Nephron (organoid): ENCODE results near the gene HYDIN.

Experiments
- H3K27ac Mint-ChIP-seq, 3 experiments: 2 replicates each; pipeline ENCODE4 v1.8.0; 2020; ENCODE audit warnings: mixed read lengths in 3 of 3, mild to moderate bottlenecking in 2 of 3, moderate library complexity in 1 of 3
- H3K27me3 Mint-ChIP-seq: 2 replicates; pipeline ENCODE4 v1.8.0; 2021; ENCODE audit warnings: low read depth, mild to moderate bottlenecking, moderate library complexity, mixed read lengths
- H3K36me3 Mint-ChIP-seq: 2 replicates; pipeline ENCODE4 v1.8.0; 2020; ENCODE audit warnings: low read depth, mixed read lengths
- H3K4me1 Mint-ChIP-seq: 2 replicates; pipeline ENCODE4 v1.8.0; 2020; ENCODE audit warnings: mixed read lengths
- H3K4me3 Mint-ChIP-seq, 3 experiments: 2 replicates each; pipeline ENCODE4 v1.8.0; 2020; ENCODE audit warnings: mild to moderate bottlenecking in 3 of 3, mixed read lengths in 3 of 3, moderate library complexity in 2 of 3
- H3K9me3 Mint-ChIP-seq: 2 replicates; pipeline ENCODE4 v1.8.0; 2020; ENCODE audit warnings: mixed read lengths
- CTCF ChIP-seq, 3 experiments: fragments of 200-600 bp; sonication (generic); IDR thresholded peaks; one replicate each; pipeline ENCODE4 v1.5.0; 2021; ENCODE audit warnings: antibody characterized with exemption in 3 of 3; ENCODE audit not compliant: unreplicated experiment in 3 of 3

The HYDIN gene

GRCh38 chr16:70795296-70795912 is 435.1 kb downstream of the HYDIN start:
- no peak overlapping the region for H3K27ac Mint-ChIP-seq
- no peaks in the 10 kb centered on the region for H3K36me3 Mint-ChIP-seq
- no peak overlapping the region for H3K4me3 Mint-ChIP-seq
- peaks cover 18% of the 10 kb centered on the region for H3K4me1 Mint-ChIP-seq
- TF ChIP-seq CTCF (IDR thresholded peaks at IDR 0.05; ENCODE audit: unreplicated experiment in 3 of 3): no peak
- no peaks in the 10 kb centered on the region for H3K9me3 Mint-ChIP-seq
- H3K27me3 Mint-ChIP-seq: no peaks in the 10 kb centered on the region

- no peak overlapping the region for H3K27ac Mint-ChIP-seq
These were observed 436.5 kb downstream of the HYDIN start for GRCh38 chr16:70793851-70794502.

GRCh38 chr16:70790815-70791214 is 439.7 kb downstream of the HYDIN start:
- peaks cover 24% of the 10 kb centered on the region for H3K4me1 Mint-ChIP-seq
- no peaks in the 10 kb centered on the region for H3K36me3 Mint-ChIP-seq
- no peak overlapping the region for H3K4me3 Mint-ChIP-seq
- H3K27me3 Mint-ChIP-seq: no peaks in the 10 kb centered on the region
- H3K27ac Mint-ChIP-seq: peak overlapping the region in 1 of 3 experiments; percentile 92
- H3K9me3 Mint-ChIP-seq: no peaks in the 10 kb centered on the region
- no peak for TF ChIP-seq CTCF (IDR thresholded peaks at IDR 0.05; ENCODE audit: unreplicated experiment in 3 of 3)

More at GRCh38 chr16:70793851-70794502, 436.5 kb downstream of the HYDIN start:
- Mint-ChIP-seq H3K27me3 (no peaks in the 10 kb centered on the region), H3K9me3 (no peaks in the 10 kb centered on the region), H3K36me3 (no peaks in the 10 kb centered on the region), H3K4me1 (peaks cover 21% of the 10 kb centered on the region), H3K4me3 (no peak overlapping the region)
- TF ChIP-seq CTCF (IDR thresholded peaks at IDR 0.05; ENCODE audit: unreplicated experiment in 3 of 3): no peak

GRCh38 chr16:70789595-70790447 is 440.7 kb downstream of the HYDIN start:
- TF ChIP-seq CTCF (IDR thresholded peaks at IDR 0.05; ENCODE audit: unreplicated experiment in 3 of 3): no peak
- H3K27me3 Mint-ChIP-seq: no peaks in the 10 kb centered on the region
- no peaks in the 10 kb centered on the region for H3K9me3 Mint-ChIP-seq
- H3K36me3 Mint-ChIP-seq: peaks cover 5% of the 10 kb centered on the region
- H3K4me3 Mint-ChIP-seq: peak overlapping the region in 2 of 3 experiments; percentile 30 to 74
- H3K4me1 Mint-ChIP-seq: peaks cover 24% of the 10 kb centered on the region
- H3K27ac Mint-ChIP-seq: peak overlapping the region; percentile 92 to 99 (median 96)

GRCh38 chr16:70788668-70789594 is 441.6 kb downstream of the HYDIN start:
- peak overlapping the region; percentile 92 to 99 (median 96) for H3K27ac Mint-ChIP-seq
- TF ChIP-seq CTCF (IDR thresholded peaks at IDR 0.05; ENCODE audit: unreplicated experiment in 3 of 3): no peak

More at GRCh38 chr16:70788668-70789594, 441.6 kb downstream of the HYDIN start:
- Mint-ChIP-seq H3K4me3 (peak overlapping the region; percentile 27 to 74 (median 30)), H3K4me1 (peaks cover 18% of the 10 kb centered on the region), H3K36me3 (peaks cover 14% of the 10 kb centered on the region), H3K27me3 (no peaks in the 10 kb centered on the region), H3K9me3 (no peaks in the 10 kb centered on the region)
